ENCODE measurements around the gene GH1. TPM values are rescaled to one million over a fixed set of nuclear protein-coding genes. Genes with fewer than 3 reads are reported as not detected.

The GH1 gene
- not detected in 2 replicates for total RNA-seq

DNA sequence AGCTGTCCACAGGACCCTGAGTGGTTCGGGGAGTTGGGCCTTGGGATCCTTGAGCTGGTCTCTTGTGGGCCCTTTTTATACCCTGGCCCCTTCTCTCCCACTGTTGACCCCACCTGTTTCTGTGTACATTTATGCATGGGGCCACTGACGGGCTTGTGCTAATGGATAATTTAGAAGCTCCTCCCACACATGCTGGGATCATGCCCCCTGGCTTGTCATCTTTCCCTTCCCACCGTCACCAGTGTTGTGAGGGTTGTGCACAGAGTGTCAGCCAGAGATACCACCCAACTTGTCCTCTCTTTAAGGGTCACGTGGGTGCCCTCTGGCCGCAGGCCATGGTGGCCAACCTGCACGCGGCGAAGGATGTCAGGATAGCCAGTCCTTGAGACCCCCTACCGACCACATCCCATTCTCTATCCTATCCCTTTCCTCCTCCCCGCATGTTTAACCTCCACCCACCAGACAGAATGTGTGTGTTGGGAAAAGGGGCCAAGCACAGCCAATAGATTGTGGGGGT lies at the start of gene GH1:
TSS of gene GH1 (minus strand) at position 51 of the 517 bp plus-strand sequence. CDS start 63 bp downstream, outside the sequence.

DNA sequence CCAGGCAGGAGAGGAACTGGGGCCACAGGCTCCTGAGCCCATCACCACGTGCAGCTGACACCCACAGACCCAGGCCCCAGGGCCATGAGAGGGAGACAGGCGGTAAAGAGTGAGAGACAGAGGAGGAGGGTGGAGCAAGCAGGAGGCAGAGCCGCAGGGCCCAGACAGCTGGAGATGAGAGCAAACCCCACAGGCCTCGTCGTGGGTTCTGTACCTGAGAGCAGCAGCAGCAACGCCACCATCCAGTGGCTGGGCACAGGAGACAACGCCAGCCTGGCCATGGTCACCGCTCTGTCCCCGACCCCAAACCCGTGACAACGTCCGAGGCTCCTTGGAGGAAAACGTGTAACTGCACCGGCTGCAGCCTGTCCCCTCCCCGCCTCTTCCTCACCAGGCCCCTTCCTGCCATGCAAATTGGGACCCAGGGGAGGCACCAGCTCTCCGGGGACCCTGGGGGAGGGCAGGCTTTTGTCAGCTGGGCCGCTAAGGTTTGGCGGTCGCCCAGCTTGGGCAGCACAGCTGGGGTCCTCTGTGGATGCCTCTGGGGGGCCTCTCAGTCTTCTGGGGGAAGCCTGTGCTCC lies 13.4 kb upstream of the GH1 start, which contains the start of gene CD79B:
TSS of gene CD79B (minus strand) at position 351 of the 581 bp plus-strand sequence. CDS start at position 281, 70 bp downstream.

DNA sequence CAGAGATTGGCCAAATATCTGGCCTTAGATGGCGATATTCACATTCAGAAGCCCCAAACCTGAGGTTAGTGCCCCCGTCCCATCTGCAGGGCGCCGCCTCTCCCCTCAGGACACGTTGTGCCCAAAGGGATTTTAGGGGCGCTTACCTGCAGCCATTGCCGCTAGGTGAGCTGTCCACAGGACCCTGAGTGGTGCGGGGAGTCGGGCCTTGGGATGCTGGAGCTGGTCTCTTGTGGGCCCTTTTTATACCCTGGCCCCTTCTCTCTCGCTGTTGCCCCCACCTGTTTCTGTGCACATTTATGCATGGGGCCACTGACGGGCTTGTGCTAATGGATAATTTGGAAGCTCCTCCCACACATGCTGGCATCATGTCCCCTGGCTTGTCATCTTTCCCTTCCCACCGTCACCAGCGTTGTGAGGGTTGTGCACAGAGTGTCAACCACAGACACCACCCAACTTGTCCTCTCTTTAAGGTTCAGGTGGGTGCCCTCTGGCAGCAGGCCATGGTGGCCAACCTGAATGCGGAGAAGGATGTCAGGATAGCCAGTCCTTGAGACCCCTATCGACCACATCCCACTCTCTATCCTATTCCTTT lies 7.5 kb downstream of the GH1 start, which contains the start of gene CSHL1:
TSS of gene CSHL1 (minus strand) at position 218 of the 595 bp plus-strand sequence. CDS start at position 156, 62 bp downstream.

DNA sequence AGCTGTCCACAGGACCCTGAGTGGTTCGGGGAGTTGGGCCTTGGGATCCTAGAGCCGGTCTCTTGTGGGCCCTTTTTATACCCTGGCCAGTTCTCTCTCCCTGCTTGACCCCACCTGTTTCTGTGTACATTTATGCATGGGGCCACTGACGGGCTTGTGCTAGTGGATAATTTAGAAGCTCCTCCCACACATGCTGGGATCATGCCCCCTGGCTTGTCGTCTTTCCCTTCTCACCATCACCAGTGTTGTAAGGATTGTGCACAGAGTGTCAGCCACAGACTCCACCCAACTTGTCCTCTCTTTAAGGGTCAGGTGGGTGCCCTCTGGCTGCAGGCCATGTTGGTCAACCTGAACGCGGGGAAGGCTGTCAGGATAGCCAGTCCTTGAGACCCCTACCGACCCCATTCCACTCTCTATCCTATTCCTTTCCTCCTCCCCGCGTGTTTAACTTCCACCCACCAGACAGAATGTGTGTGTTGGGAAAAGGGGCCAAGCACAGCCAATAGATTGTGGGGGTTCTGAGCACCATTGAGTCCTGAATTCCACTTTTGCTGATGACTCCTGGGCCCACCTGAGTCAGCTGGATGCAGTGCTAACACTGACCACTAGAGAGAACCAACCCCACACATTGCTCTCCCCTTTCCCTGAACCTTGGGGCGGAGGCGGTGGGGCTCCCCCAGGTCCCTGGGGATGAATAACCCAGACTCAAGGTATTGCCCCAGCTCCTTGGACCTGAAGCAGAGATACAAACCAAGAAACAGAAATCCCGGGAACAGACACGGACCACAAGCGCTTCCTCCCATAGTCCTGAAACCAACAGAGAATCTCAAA lies 21.9 kb downstream of the GH1 start, which contains the start of gene CSH1:
TSS of gene CSH1 (minus strand) at position 51 of the 831 bp plus-strand sequence. CDS start 63 bp downstream, outside the sequence.

DNA sequence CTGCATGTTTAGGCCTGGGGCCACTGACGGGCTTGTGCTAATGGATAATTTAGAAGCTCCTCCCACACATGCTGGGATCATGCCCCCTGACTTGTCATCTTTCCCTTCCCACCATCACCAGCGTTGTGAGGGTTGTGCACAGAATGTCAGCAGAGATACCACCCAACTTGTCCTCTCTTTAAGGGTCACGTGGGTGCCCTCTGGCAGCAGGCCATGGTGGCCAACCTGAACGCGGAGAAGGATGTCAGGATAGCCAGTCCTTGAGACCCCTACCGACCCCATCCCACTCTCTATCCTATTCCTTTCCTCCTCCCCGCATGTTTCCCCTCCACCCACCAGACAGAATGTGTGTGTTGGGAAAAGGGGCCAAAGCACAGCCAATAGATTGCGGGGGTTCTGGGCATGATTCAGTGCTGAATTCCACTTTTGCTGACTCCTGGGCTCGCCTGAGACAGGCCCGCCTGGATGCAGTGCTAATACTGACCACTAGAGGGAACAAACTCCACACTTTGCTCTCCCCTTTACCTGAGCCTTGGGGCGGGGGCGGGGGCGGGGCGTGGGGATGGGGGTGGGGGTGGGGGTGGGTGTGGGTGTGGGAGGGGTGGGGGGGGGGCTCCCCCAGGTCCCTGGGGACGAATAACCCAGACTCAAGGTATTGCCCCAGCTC lies 36.6 kb downstream of the GH1 start, which contains the start of gene GH2:
TSS of gene GH2 (minus strand) at position 10 of the 667 bp plus-strand sequence. CDS start 143 bp downstream, outside the sequence.

DNA sequence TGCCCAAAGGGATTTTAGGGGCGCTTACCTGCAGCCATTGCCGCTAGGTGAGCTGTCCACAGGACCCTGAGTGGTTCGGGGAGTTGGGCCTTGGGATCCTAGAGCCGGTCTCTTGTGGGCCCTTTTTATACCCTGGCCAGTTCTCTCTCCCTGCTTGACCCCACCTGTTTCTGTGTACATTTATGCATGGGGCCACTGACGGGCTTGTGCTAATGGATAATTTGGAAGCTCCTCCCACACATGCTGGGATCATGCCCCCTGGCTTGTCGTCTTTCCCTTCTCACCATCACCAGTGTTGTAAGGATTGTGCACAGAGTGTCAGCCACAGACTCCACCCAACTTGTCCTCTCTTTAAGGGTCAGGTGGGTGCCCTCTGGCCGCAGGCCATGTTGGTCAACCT lies 45.1 kb downstream of the GH1 start, which contains the start of gene CSH2:
TSS of gene CSH2 (minus strand) at position 101 of the 400 bp plus-strand sequence. CDS start at position 38, 63 bp downstream.

Other genes starting within 250 kb of the GH1 start
- 1.8 and 3.8 TPM in 2 replicates for gene LIMD2, start 218.7 kb downstream of the GH1 start, total RNA-seq
- gene STRADA, start 177.0 kb downstream of the GH1 start, total RNA-seq = 13.9 and 16.5 TPM in 2 replicates
- 55.9 and 79.0 TPM in 2 replicates for gene CCDC47, start 145.2 kb downstream of the GH1 start, total RNA-seq
- 45.1 and 62.3 TPM in 2 replicates for gene DDX42, start 144.7 kb downstream of the GH1 start, total RNA-seq
- gene PSMC5, start 91.4 kb downstream of the GH1 start, total RNA-seq = 58.3 and 69.9 TPM in 2 replicates
- 51.3 and 54.5 TPM in 2 replicates for gene FTSJ3, start 91.2 kb downstream of the GH1 start, total RNA-seq
- 78.7 and 93.3 TPM in 2 replicates for gene SMARCD2, start 76.2 kb downstream of the GH1 start, total RNA-seq
- not detected in 2 replicates for gene CSH2, start 45.2 kb downstream of the GH1 start, total RNA-seq
- not detected in 2 replicates for gene GH2, start 36.9 kb downstream of the GH1 start, total RNA-seq
- not detected in 2 replicates for gene CSH1, start 22.3 kb downstream of the GH1 start, total RNA-seq
- not detected in 2 replicates for gene CSHL1, start 7.6 kb downstream of the GH1 start, total RNA-seq
- gene CD79B, start 13.5 kb upstream of the GH1 start, total RNA-seq = 0.18 and 0.43 TPM in 2 replicates
- gene SCN4A, start 54.1 kb upstream of the GH1 start, total RNA-seq = under 0.01 TPM in 1 of 2 replicates, not detected in the other
- gene PRR29, start 79.5 kb upstream of the GH1 start, total RNA-seq = 0.28 and 0.57 TPM in 2 replicates
- 1.4 and 3.1 TPM in 2 replicates for gene ICAM2, start 101.8 kb upstream of the GH1 start, total RNA-seq
- gene ERN1, start 211.3 kb upstream of the GH1 start, total RNA-seq = 10.0 and 10.9 TPM in 2 replicates